Measurements from ENCODE around the gene LTBP2. TPM values are rescaled to one million over a fixed set of nuclear protein-coding genes. Genes with fewer than 3 reads are reported as not detected.

LTBP2 gene
- total and polyA plus RNA-seq, 2 experiments from 2014 or later = 73.5 to 456 TPM

Other genes starting within 250 kb of the LTBP2 start
- not detected in 2 replicates for gene SYNDIG1L, start 186.0 kb downstream of the LTBP2 start, total RNA-seq (2014; rRNA removed; shearing (Covaris generic))
- not detected in 2 replicates for gene SYNDIG1L, start 186.0 kb downstream of the LTBP2 start, polyA plus RNA-seq (2016; fragmentation: Nextera tagmentation; extraction: Ambion mirVana)
- 105 and 156 TPM in 2 replicates for gene NPC2, start 118.9 kb downstream of the LTBP2 start, total RNA-seq (2014; rRNA removed; shearing (Covaris generic))
- 95.2 and 103 TPM in 2 replicates for gene NPC2, start 118.9 kb downstream of the LTBP2 start, polyA plus RNA-seq (2016; fragmentation: Nextera tagmentation; extraction: Ambion mirVana)
- 12.3 and 22.9 TPM in 2 replicates for gene ISCA2, start 118.5 kb downstream of the LTBP2 start, total RNA-seq (2014; rRNA removed; shearing (Covaris generic))
- gene ISCA2, start 118.5 kb downstream of the LTBP2 start, polyA plus RNA-seq (2016; fragmentation: Nextera tagmentation; extraction: Ambion mirVana) = 58.7 and 60.0 TPM in 2 replicates
- 21.0 and 25.6 TPM in 2 replicates for gene AREL1, start 100.8 kb upstream of the LTBP2 start, total RNA-seq (2014; rRNA removed; shearing (Covaris generic))
- gene AREL1, start 100.8 kb upstream of the LTBP2 start, polyA plus RNA-seq (2016; fragmentation: Nextera tagmentation; extraction: Ambion mirVana) = 12.9 and 14.2 TPM in 2 replicates
- 28.7 and 39.2 TPM in 2 replicates for gene FCF1, start 100.9 kb upstream of the LTBP2 start, total RNA-seq (2014; rRNA removed; shearing (Covaris generic))
- 24.3 and 26.0 TPM in 2 replicates for gene FCF1, start 100.9 kb upstream of the LTBP2 start, polyA plus RNA-seq (2016; fragmentation: Nextera tagmentation; extraction: Ambion mirVana)
- gene YLPM1, start 151.1 kb upstream of the LTBP2 start, total RNA-seq (2014; rRNA removed; shearing (Covaris generic)) = 19.3 and 40.0 TPM in 2 replicates
- gene YLPM1, start 151.1 kb upstream of the LTBP2 start, polyA plus RNA-seq (2016; fragmentation: Nextera tagmentation; extraction: Ambion mirVana) = 15.9 and 16.8 TPM in 2 replicates